GM12874 (cell line): ENCODE results near the gene KANK4.

Experiments
- CTCF ChIP-seq: IDR thresholded peaks from 2 replicates; pipeline ENCODE4 v1.5.1; 2011; ENCODE audit warnings: low read depth, mild to moderate bottlenecking, control low read depth, low read length, moderate library complexity; ENCODE audit not compliant: insufficient read depth

KANK4 gene

GRCh38 chr1:62346886-62347285 is 27.7 kb upstream of the KANK4 start:
- TF ChIP-seq CTCF: no peak

- no peak for TF ChIP-seq CTCF
These were observed 24.7 kb upstream of the KANK4 start for GRCh38 chr1:62343911-62344310.

GRCh38 chr1:62342270-62342669 is 23.0 kb upstream of the KANK4 start:
- no peak for TF ChIP-seq CTCF

GRCh38 chr1:62341615-62342014 is 22.4 kb upstream of the KANK4 start:
- TF ChIP-seq CTCF: no peak

- no peak for TF ChIP-seq CTCF
These were observed 21.9 kb upstream of the KANK4 start for GRCh38 chr1:62341089-62341488.

- TF ChIP-seq CTCF: no peak
These were observed 18.7 kb upstream of the KANK4 start for GRCh38 chr1:62337706-62338631.

GRCh38 chr1:62336995-62337705 is 17.9 kb upstream of the KANK4 start:
- no peak for TF ChIP-seq CTCF
